ENCODE measurements around the gene CARM1.

DNA sequence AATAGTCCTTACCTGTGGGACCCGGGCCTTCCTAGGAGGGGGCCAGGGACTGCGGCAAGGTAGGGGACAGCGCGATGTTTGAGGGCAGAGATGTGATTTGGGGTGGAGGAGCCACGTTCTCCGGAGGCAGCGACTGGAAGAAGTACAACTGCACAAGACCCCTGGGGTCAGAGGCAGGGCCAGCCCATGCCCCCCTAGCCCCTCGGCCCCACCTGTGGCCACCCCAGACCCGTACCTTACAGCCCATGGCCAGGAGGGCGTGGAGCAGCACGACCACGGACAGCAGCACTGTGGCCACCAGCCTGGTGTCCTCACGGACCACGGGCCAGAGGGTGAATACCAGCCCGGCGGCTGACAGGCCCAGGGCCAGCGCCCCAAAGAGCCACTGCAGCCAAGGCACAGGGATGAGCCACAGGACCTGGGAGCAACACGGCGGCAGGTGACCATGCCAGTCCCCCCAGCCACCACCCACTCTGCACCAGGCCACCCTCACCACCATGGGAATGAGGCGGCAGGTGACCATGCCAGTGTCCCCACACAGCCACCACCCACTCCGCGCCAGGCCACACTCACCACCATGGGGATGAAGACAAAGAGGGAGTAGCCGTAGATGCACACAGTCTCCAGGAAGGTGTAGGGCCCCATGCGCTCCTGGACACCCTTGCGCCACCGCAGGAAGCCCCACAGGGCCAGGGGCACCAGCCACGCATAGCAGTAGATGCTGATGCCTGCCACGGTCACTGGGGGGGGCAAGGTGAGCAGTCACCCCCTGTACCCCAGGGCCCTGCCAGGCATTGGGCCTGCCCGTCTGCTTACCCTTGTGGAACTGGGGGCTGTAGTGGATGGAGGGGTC, 52.1 kb downstream of the CARM1 start:
- TF ChIP-seq, protein P1, sequence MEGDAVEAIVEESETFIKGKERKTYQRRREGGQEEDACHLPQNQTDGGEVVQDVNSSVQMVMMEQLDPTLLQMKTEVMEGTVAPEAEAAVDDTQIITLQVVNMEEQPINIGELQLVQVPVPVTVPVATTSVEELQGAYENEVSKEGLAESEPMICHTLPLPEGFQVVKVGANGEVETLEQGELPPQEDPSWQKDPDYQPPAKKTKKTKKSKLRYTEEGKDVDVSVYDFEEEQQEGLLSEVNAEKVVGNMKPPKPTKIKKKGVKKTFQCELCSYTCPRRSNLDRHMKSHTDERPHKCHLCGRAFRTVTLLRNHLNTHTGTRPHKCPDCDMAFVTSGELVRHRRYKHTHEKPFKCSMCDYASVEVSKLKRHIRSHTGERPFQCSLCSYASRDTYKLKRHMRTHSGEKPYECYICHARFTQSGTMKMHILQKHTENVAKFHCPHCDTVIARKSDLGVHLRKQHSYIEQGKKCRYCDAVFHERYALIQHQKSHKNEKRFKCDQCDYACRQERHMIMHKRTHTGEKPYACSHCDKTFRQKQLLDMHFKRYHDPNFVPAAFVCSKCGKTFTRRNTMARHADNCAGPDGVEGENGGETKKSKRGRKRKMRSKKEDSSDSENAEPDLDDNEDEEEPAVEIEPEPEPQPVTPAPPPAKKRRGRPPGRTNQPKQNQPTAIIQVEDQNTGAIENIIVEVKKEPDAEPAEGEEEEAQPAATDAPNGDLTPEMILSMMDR (IDR thresholded peaks at IDR 0.05; ENCODE audit: poor library complexity, severe bottlenecking): no peak
- no peak for TF ChIP-seq POLR2AphosphoS5 (IDR thresholded peaks at IDR 0.05)

Measured in neural cell (in vitro differentiated cells).